ENCODE measurements around the gene FNDC10.

Gene FNDC10

GRCh38 chr1:1548591-1548990 is 51.3 kb downstream of the FNDC10 start:
- H3K4me3 ChIP-seq (ENCODE audit: low read length in 2 of 2), result no peak overlapping the region
- H3K27ac ChIP-seq (ENCODE audit: low read depth in 2 of 2, low read length in 2 of 2), result no peak overlapping the region
- H3K4me1 ChIP-seq (ENCODE audit: control insufficient read depth in 2 of 2, insufficient read depth in 2 of 2, low read length in 2 of 2), result no peaks in the 10 kb centered on the region
- no peak overlapping the region for H3K9ac ChIP-seq (ENCODE audit: low read depth in 1 of 2, low read length in 2 of 2)
- H3K27me3 ChIP-seq (ENCODE audit: control insufficient read depth in 2 of 2, insufficient read depth in 2 of 2, low read length in 2 of 2), result no peaks in the 10 kb centered on the region
- H3K36me3 ChIP-seq (ENCODE audit: control insufficient read depth in 2 of 2, insufficient read depth in 2 of 2, low read length in 2 of 2), result peaks cover 3 to 7% of the 10 kb centered on the region in 2 donors
- H3K9me3 ChIP-seq (ENCODE audit: control insufficient read depth in 2 of 2, low read length in 2 of 2), result no peaks in the 10 kb centered on the region

All from mucosa of rectum (tissue), 2 donors.